Measurements from ENCODE around the gene CYP39A1. TPM values are rescaled to one million over a fixed set of nuclear protein-coding genes. Genes with fewer than 3 reads are reported as not detected.

Gene CYP39A1
- total RNA-seq, 4 donors from 2014 or later = 2.8 to 13.1 (median 5.4) TPM

DNA sequence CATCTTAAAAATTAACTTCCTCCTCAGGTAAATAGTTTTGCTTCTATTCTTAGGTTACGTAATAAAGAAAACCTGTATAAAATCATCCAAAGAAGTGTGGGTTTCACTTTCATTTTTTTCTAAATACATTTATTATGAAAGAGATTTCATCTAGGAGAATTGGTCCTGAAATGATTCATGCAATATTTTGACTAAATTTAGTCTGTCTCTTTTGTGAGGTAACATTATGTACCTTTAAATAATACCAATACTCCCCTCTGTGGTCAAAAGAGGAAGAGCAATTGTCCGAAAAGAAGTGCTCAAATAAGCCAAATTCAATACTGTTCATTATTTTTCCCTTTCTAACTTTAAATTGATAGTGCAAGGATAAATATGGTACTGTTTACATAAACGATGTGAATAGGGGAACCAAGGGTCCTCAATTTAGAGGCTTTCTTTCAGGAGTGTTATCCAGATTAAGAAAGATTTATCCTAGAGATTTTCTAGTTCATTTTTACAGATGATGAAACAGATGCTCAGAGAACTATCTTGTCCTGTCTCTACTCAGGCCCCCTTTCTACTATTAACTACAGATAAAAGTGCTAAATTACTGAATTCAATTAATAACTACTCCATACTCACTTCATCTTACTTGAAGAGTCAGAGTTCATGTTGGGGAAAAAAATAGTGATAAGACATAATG, 26.2 kb downstream of the CYP39A1 start:
- DNase-seq (ENCODE audit: low spot score) (no peak), ATAC-seq (ENCODE audit: low FRiP score) (peak; percentile 83)
- TF ChIP-seq, protein P1, sequence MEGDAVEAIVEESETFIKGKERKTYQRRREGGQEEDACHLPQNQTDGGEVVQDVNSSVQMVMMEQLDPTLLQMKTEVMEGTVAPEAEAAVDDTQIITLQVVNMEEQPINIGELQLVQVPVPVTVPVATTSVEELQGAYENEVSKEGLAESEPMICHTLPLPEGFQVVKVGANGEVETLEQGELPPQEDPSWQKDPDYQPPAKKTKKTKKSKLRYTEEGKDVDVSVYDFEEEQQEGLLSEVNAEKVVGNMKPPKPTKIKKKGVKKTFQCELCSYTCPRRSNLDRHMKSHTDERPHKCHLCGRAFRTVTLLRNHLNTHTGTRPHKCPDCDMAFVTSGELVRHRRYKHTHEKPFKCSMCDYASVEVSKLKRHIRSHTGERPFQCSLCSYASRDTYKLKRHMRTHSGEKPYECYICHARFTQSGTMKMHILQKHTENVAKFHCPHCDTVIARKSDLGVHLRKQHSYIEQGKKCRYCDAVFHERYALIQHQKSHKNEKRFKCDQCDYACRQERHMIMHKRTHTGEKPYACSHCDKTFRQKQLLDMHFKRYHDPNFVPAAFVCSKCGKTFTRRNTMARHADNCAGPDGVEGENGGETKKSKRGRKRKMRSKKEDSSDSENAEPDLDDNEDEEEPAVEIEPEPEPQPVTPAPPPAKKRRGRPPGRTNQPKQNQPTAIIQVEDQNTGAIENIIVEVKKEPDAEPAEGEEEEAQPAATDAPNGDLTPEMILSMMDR (IDR thresholded peaks at IDR 0.05) = no peak

DNA sequence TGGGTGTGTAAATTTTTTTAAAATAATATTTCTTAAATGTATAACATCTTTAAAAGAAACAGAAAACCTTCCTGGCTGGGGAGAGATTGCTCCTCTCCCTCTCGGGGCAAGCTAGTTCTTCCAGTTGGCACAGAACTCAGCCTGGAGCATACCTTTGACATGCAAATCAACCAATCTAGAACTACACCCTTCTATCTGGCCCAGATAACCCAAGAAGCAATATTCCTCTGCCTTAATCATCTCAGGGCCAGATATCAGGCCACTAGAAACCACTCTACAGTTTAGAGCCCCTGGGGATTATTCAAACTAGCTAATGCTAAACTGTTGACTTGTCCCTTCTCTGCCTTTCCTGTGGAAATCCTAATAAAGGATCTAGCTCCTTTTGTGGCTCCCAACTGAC, 33.9 kb downstream of the CYP39A1 start:
- DNase-seq (ENCODE audit: low spot score) = no peak
- no peak for ATAC-seq (ENCODE audit: low FRiP score)
- TF ChIP-seq, protein P1 (IDR thresholded peaks at IDR 0.05) = no peak

DNA sequence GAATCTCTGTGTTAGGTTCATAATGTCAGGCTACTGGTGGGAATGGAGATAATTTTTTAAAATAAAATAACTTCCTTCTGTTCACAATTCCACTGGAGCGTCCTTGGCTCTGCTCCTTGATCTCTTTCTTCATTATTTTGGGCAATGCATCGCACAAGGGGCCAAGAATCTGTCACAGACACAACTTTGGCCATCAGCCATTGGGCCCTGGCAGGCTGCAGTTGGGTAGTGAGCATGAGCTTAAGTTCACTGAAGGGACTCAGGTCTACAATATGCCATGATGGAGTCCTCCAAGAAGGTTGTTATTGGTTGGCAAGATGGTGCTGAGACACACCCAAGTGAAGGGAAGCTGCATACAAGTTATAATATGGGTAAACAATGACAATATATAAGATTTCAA, 40.0 kb downstream of the CYP39A1 start:
- DNase-seq (ENCODE audit: low spot score) (no peak), ATAC-seq (ENCODE audit: low FRiP score) (no peak)
- TF ChIP-seq, protein P1 (IDR thresholded peaks at IDR 0.05) = no peak

DNA sequence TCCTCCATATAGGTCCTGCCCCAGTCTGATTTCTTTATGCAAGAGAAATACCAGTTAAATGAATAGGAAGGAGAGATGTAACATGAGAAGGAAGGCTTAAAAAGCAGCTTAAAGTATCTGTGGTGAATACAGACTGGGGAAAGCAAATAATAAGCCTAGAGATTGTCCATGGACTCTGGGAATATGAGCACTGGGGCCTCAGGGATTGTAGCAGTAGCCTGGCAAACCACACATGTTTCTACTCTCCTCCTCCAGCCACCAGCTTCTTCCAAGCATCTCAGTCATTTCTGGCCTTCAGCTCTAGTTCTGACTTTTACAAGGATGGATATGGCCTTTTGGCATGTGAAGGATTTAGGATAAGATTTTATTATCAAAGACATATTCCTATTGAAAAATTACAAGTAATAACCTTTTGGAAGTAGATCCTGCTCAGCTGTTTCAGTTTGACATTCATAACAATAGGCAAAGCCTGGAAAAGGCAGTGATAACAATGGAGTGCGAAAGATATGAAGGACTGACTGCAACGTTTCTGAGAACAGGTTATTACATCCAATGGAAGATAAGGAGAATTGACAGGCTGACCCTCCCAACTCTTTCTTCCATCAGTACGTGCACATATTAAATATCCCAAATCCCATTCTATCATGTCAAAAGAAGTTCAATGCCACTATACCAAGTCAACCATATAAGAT, 41.6 kb downstream of the CYP39A1 start:
- TF ChIP-seq, protein P1 (IDR thresholded peaks at IDR 0.05) = no peak
- DNase-seq (ENCODE audit: low spot score) = no peak
- no peak for ATAC-seq (ENCODE audit: low FRiP score)

DNA sequence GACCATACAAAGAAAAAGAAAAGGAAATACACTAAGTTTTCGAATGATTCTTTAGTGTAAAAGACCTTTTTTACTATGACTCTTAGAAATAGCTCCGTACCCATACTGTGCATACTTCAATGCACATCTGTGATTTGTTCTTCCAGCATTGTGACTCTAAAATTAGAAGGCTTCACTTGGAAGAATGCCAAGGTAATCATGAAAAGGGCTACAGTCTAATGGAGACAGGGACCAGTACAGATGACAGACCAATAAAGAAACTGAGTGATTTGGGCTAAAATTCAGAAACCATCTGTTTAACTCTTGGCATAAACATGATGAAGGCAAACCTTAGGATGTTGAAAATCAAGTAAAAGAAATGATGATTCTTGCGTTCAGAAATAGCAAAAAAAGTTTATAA, 46.3 kb downstream of the CYP39A1 start:
- DNase-seq (ENCODE audit: low spot score) (no peak), ATAC-seq (ENCODE audit: low FRiP score) (no peak)
- TF ChIP-seq, protein P1 (IDR thresholded peaks at IDR 0.05) = no peak

DNA sequence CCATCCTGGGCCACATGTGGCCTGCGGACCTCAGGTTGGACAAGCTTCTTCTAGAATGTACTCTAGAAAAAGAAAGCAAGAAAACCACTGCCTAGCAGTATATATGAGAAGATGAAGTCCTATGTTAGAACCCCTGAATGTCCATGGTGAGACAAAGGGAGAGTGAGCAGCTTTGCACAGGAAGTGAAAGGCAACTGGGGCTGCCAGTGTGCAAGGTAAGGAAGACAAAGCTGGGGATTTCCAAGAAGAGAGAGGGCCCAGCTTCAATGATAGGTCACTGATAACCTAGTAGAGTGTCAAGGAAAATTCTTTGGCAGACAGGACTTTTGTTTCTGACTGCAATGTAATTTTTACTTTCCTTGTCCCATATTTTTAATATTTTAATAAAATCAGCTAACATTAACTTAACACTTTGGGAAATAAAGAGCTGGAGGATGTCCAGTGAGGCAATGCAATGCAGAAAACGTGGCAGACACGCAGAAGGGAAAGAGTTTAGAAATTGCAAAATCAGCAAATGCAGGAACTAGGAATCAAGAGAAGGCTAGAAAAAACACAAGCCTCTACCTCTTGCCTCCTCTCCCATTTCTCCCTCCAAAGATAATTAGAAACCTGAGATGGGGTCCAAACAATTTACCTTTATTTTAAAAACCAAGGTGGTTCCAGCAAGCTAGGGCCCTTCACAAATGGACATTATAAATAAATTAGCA, 47.4 kb downstream of the CYP39A1 start:
- ATAC-seq (ENCODE audit: low FRiP score) (no peak), DNase-seq (ENCODE audit: low spot score) (no peak)

More for the DNA sequence above, 47.4 kb downstream of the CYP39A1 start:
- TF ChIP-seq, protein P1 (IDR thresholded peaks at IDR 0.05) = no peak
